ENCODE results near the gene HOXB4. TPM values are rescaled to one million over a fixed set of nuclear protein-coding genes. Genes with fewer than 3 reads are reported as not detected.

The HOXB4 gene
- total and polyA plus RNA-seq, 10 of the 15 experiments (the other 5 are each of a cell fraction or from before 2014, with no cell fraction given) = 0.35 to 5.8 (median 3.0) TPM

GRCh38 chr17:48605991-48606891, 28.1 kb upstream of the HOXB4 start:
- no peak overlapping the region for H3K9ac ChIP-seq (ENCODE audit: control insufficient read depth, insufficient read depth, low read length)
- no peaks in the 10 kb centered on the region for H3K9me3 ChIP-seq (replicated peaks; ENCODE audit: control insufficient read depth, insufficient read depth, low read length)
- no peak overlapping the region for H3K4me3 ChIP-seq
- CTCF ChIA-PET = interaction anchor here (0.7 to 2.3 kb wide), 4 partner anchors 23 to 347 kb away, joined by 3 to 6 read pairs (median 4); no protein-coding TSS in a partner anchor
- no peak for TF ChIP-seq SRF (IDR thresholded peaks at IDR 0.05; ENCODE audit: low read depth in 2 of 2, low read length in 2 of 2)
- no peak for TF ChIP-seq MEF2B (IDR thresholded peaks at IDR 0.05; ENCODE audit: partially characterized antibody, poor library complexity, severe bottlenecking)
- no peak for TF ChIP-seq MTA3 (IDR thresholded peaks at IDR 0.05; ENCODE audit: borderline replicate concordance, low read length)
- TF ChIP-seq IKZF1 (conservative IDR thresholded peaks at IDR 0.05) = no peak
- no peak for TF ChIP-seq E2F4 (IDR thresholded peaks at IDR 0.05; ENCODE audit: low read depth, low read length)
- TF ChIP-seq PML (IDR thresholded peaks at IDR 0.05; ENCODE audit: low read length) = no peak
- no peak for TF ChIP-seq ZBTB40 (IDR thresholded peaks at IDR 0.05; ENCODE audit: borderline replicate concordance)
- no peak for TF ChIP-seq BMI1 (IDR thresholded peaks at IDR 0.05; ENCODE audit: borderline replicate concordance)
- no peak for TF ChIP-seq JUNB (IDR thresholded peaks at IDR 0.05)
- no peak for TF ChIP-seq ZBED1 (IDR thresholded peaks at IDR 0.05; ENCODE audit: borderline replicate concordance)
- TF ChIP-seq CREB1 (IDR thresholded peaks at IDR 0.05; ENCODE audit: low read depth) = no peak
- no peak for TF ChIP-seq TAF1 (IDR thresholded peaks at IDR 0.05; ENCODE audit: borderline replicate concordance, low read depth, low read length)
- no peak for TF ChIP-seq STAT1 (conservative IDR thresholded peaks at IDR 0.05)
- no peak for TF ChIP-seq BCL3 (IDR thresholded peaks at IDR 0.05; ENCODE audit: borderline replicate concordance, insufficient read depth, low read depth, low read length, poor library complexity, severe bottlenecking)
- no peak for TF ChIP-seq SREBF1 (IDR thresholded peaks at IDR 0.05; ENCODE audit: low read length)
- TF ChIP-seq ZNF622 (IDR thresholded peaks at IDR 0.05) = no peak
- no peak for TF ChIP-seq NRF1 (conservative IDR thresholded peaks at IDR 0.05; ENCODE audit: low read depth, low read length)
- no peak for TF ChIP-seq CBFB (IDR thresholded peaks at IDR 0.05; ENCODE audit: low read depth)
- no peak for TF ChIP-seq NBN (IDR thresholded peaks at IDR 0.05)
- DNase-seq (ENCODE audit: low read depth, low spot score) = no peak
- no peaks in the 10 kb centered on the region for H3K36me3 ChIP-seq (ENCODE audit: control insufficient read depth in 2 of 2, insufficient read depth in 2 of 2, low read length in 1 of 2)
- SMC1A ChIA-PET (ENCODE audit: uncharacterized antibody, unreplicated experiment) = interaction anchor here (1.2 to 1.3 kb wide), 2 partner anchors 9 to 12 kb away, joined by 3 to 4 read pairs; no protein-coding TSS in a partner anchor
- H3K27ac ChIP-seq (ENCODE audit: control insufficient read depth, insufficient read depth) = no peak overlapping the region
- H3K79me2 ChIP-seq (ENCODE audit: control insufficient read depth, insufficient read depth, low read length) = no peaks in the 10 kb centered on the region
- no peaks in the 10 kb centered on the region for H4K20me1 ChIP-seq (ENCODE audit: control insufficient read depth, insufficient read depth)
- FAIRE-seq = no peak
- H3K27me3 ChIP-seq (replicated peaks in 1 of 2; ENCODE audit: control insufficient read depth in 2 of 2, insufficient read depth in 2 of 2, low read length in 1 of 2) = peaks cover 5 to 9% of the 10 kb centered on the region in 2 experiments
- POLR2A ChIA-PET = no interaction called here
- RAD21 ChIA-PET (ENCODE audit: unreplicated experiment) = interaction anchor here (0.8 to 1.4 kb wide), 3 partner anchors 12 to 272 kb away, joined by 3 to 5 read pairs (median 3); partner anchors contain the start of gene HOXB5
- no peak overlapping the region for H3K4me2 ChIP-seq (ENCODE audit: control insufficient read depth, insufficient read depth)
- in situ Hi-C loops (cut with MboI) (no loop called here), intact Hi-C loops (cut with micrococcal nuclease; ENCODE audit: unreplicated experiment) (no loop called here)
- no peak for ATAC-seq
- no peak overlapping the region for H2AFZ ChIP-seq (ENCODE audit: control insufficient read depth, low read depth, low read length)
- peaks cover 5% of the 10 kb centered on the region for H3K4me1 ChIP-seq (ENCODE audit: control insufficient read depth, insufficient read depth, low read length)
- WGBS (ENCODE audit: insufficient coverage, insufficient replicate concordance, low lambda C conversion rate, missing lambda C conversion rate) = 90% methylated on average over 41 of the region's 41 CpGs
- BruUV-seq (replicated peaks) = no TSS peak

All from GM12878 (cell line).